Ramos (cell line): ENCODE results near the gene IGFLR1.
"Not testable (repeated sequence)": the region's sequence is repeated elsewhere in the genome, so short reads cannot be mapped to it uniquely, and the experiment has no call there.

Experiments used
- in situ Hi-C: fragments of 300-500 bp; cut with MboI; formaldehyde crosslinking; loops from one replicate; pipeline ENCODE4 v1.14.3; 2022; ENCODE audit warnings: low sequenced_read_pairs; ENCODE audit not compliant: unreplicated experiment

Gene IGFLR1

GRCh38 chr19:35777961-35778360 lies 35.7 kb upstream of the IGFLR1 start:
- in situ Hi-C loops = no loop called here

- in situ Hi-C loops = no loop called here
Observed at GRCh38 chr19:35777086-35777841, 35.0 kb upstream of the IGFLR1 start.

GRCh38 chr19:35776102-35776788 lies 34.0 kb upstream of the IGFLR1 start:
- in situ Hi-C loops = no loop called here

- in situ Hi-C loops = no loop called here
Observed at GRCh38 chr19:35775298-35776101, 33.2 kb upstream of the IGFLR1 start, which contains the start of gene ARHGAP33. ARHGAP33 (plus strand) TSS chr19:35775564; CDS start chr19:35775659, 95 bp downstream.

- in situ Hi-C loops = no loop called here
Observed at GRCh38 chr19:35775046-35775297, 32.7 kb upstream of the IGFLR1 start.

- in situ Hi-C loops = no loop called here
Observed at GRCh38 chr19:35774274-35775045, 32.2 kb upstream of the IGFLR1 start.

- in situ Hi-C loops = no loop called here
Observed at GRCh38 chr19:35773020-35773806, 31.0 kb upstream of the IGFLR1 start.

- in situ Hi-C loops = not testable (repeated sequence)
Observed at GRCh38 chr19:35772362-35772761, 30.1 kb upstream of the IGFLR1 start.

GRCh38 chr19:35768082-35768421 lies 25.8 kb upstream of the IGFLR1 start:
- in situ Hi-C loops = no loop called here

- in situ Hi-C loops = no loop called here
Observed at GRCh38 chr19:35767288-35768081, 25.2 kb upstream of the IGFLR1 start.

- in situ Hi-C loops = no loop called here
Observed at GRCh38 chr19:35766571-35767104, 24.4 kb upstream of the IGFLR1 start.

GRCh38 chr19:35764432-35765315 lies 22.4 kb upstream of the IGFLR1 start:
- in situ Hi-C loops = no loop called here

- in situ Hi-C loops = no loop called here
Observed at GRCh38 chr19:35760711-35761349, 18.6 kb upstream of the IGFLR1 start.

GRCh38 chr19:35759697-35760096 lies 17.4 kb upstream of the IGFLR1 start:
- in situ Hi-C loops = no loop called here

- in situ Hi-C loops = no loop called here
Observed at GRCh38 chr19:35757749-35758608, 15.7 kb upstream of the IGFLR1 start, which contains the start of gene PROSER3. PROSER3 (plus strand) TSS chr19:35758176; CDS start chr19:35758216, 40 bp downstream.

- in situ Hi-C loops = no loop called here
Observed at GRCh38 chr19:35757231-35757748, 15.0 kb upstream of the IGFLR1 start.
